Panc1 (cell line): ENCODE measurements around the gene STAT4. TPM values are rescaled to one million over a fixed set of nuclear protein-coding genes. Genes with fewer than 3 reads are reported as not detected.

Experiments used
- ATAC-seq: fragments of 200-7000 bp; cut with Tn5 transposase; 2 replicates; pipeline ENCODE4 v1.9.1; 2020; ENCODE audit warnings: mild to moderate bottlenecking, moderate library complexity
- BruUV-seq: library from RNA; stranded (reverse); fragments of 400-500 nt; replicated peaks from 2 replicates; lab custom pipeline; 2021; lab: Mats Ljungman, UMichigan
- CTCF ChIA-PET: fragments of 300-600 bp; sonication (Branson Sonifier 250); formaldehyde crosslinking; loops from one replicate; lab custom pipeline; 2022; ENCODE audit warnings: antibody characterized with exemption; lab: Charles Lee
- POLR2A ChIA-PET: fragments of 300-600 bp; sonication (Branson Sonifier 250); formaldehyde crosslinking; loops from one replicate; lab custom pipeline; 2022; ENCODE audit warnings: antibody characterized with exemption; lab: Charles Lee
- DNase-seq: peaks from one replicate; pipeline ENCODE4 v3.0.0-alpha.2; 2010; ENCODE audit warnings: low read depth, low spot score
- H3K27ac ChIP-seq: 2 replicates; pipeline ENCODE4 v1.5.1; 2011; ENCODE audit warnings: mild to moderate bottlenecking, low read length, inconsistent platforms
- H3K27me3 ChIP-seq: fragments of 200-500 bp; sonication (Bioruptor generic); 2 replicates; pipeline ENCODE4 v1.6.0; 2014; ENCODE audit warnings: low read length, inconsistent platforms; ENCODE audit not compliant: control insufficient read depth, insufficient read depth
- H3K36me3 ChIP-seq: fragments of 200-500 bp; sonication (Bioruptor generic); 2 replicates; pipeline ENCODE4 v1.5.1; 2014; ENCODE audit warnings: inconsistent platforms, mild to moderate bottlenecking, low read length, moderate library complexity; ENCODE audit not compliant: control insufficient read depth, insufficient read depth
- H3K4me1 ChIP-seq: 2 replicates; pipeline ENCODE4 v1.5.1; 2011; ENCODE audit warnings: inconsistent platforms, mild to moderate bottlenecking, low read length, moderate library complexity; ENCODE audit not compliant: control insufficient read depth, insufficient read depth
- H3K4me3 ChIP-seq, 2 experiments: 2 replicates each; pipeline ENCODE4 v1.5.1; 2011 to 2012; ENCODE audit warnings: low read depth in 2 of 2, low read length in 2 of 2, mild to moderate bottlenecking in 2 of 2, inconsistent platforms in 1 of 2, moderate library complexity in 1 of 2
- H3K9me3 ChIP-seq: fragments of 200-500 bp; sonication (Bioruptor generic); 2 replicates; pipeline ENCODE4 v1.5.1; 2014; ENCODE audit warnings: low read depth, mild to moderate bottlenecking, inconsistent platforms, low read length, moderate library complexity; ENCODE audit not compliant: control insufficient read depth, insufficient read depth
- POLR2AphosphoS5 ChIP-seq: IDR thresholded peaks from 2 replicates; pipeline ENCODE4 v1.6.1; 2012; ENCODE audit warnings: mild to moderate bottlenecking, low read depth, low read length, moderate library complexity
- SIN3A ChIP-seq: IDR thresholded peaks from 2 replicates; pipeline ENCODE4 v1.6.1; 2012; ENCODE audit warnings: low read depth, mild to moderate bottlenecking, low read length, moderate library complexity, borderline replicate concordance; ENCODE audit not compliant: insufficient read depth
- TCF7L2 ChIP-seq: IDR thresholded peaks from 2 replicates; pipeline ENCODE4 v1.6.1; 2011; ENCODE audit warnings: mild to moderate bottlenecking, low read depth, low read length, inconsistent platforms
- in situ Hi-C: cut with HindIII; loops from 2 replicates; pipeline ENCODE4 v1.10.0; 2016; ENCODE audit warnings: low sequenced_read_pairs, low pct_unique_long_range_greater_than_20kb
- intact Hi-C: fragments of 100-400 bp; cut with micrococcal nuclease; formaldehyde crosslinking; loops from one replicate; pipeline ENCODE4 v1.10.0; 2022; ENCODE audit not compliant: unreplicated experiment
- total RNA-seq: library from RNA; stranded (reverse); gene quantifications from one replicate; pipeline ENCODE4 v1.2.1, GENCODE V29; 2021; ENCODE audit not compliant: unreplicated experiment
- TF ChIP-seq, protein P1 (sequence below): fragments of 450-650 bp; IDR thresholded peaks from 2 replicates; pipeline ENCODE4 v1.5.1; 2017; ENCODE audit warnings: mild to moderate bottlenecking
- TF ChIP-seq, protein P2 (sequence below), 2 experiments: IDR thresholded peaks; 2 replicates each; pipeline ENCODE4 v1.6.1; 2011 to 2012; ENCODE audit warnings: low read depth in 2 of 2, control low read depth in 1 of 2, low read length in 1 of 2, mild to moderate bottlenecking in 1 of 2, moderate library complexity in 1 of 2; ENCODE audit not compliant: insufficient read depth in 1 of 2

Gene STAT4
- total RNA-seq, 1 experiment from 2014 or later, result 0.05 TPM

DNA sequence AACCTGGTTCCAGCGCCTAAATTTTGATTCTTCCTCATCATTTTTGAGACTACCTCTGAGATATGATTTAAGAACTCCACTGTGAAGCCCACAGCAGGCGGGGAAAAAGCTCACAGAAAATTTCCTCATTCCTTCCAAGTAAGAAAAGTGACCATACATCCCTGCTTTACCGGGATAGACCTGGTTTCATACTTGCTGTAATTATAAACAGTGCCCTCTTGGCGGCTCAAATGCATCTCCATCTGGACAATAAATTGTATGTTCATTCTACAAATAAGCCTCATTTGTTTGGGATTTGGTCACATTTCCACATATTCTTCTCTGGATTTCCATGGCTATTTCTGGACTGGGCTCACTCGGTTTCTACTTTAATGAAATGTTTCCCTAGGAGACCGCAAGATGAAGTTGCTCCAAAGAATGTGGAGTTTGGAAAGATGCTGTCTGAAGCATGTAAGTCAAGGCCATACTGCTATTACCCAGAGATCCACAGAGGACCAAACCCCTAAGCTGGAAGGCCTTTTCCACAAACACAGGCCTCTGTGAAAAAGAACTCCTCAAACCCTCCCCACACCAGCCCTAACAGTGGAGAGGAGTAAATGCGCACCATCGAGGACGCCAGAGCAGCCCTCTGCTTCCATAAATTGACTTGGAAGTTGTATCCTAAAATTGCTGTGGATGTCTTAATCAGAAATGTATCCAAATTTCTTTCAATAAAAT is 150.7 kb downstream of the STAT4 start:
- POLR2A ChIA-PET, result interaction anchor here (0.7 kb wide), 1 partner anchor 150 kb away, joined by 3 read pairs; no protein-coding TSS in a partner anchor
- ATAC-seq, result no peak
- Histone ChIP-seq H3K4me1 (no peaks in the 10 kb centered on the region), H3K9me3 (no peaks in the 10 kb centered on the region), H3K4me3 (no peak overlapping the region), H3K27ac (no peak overlapping the region), H3K36me3 (peaks cover 47% of the 10 kb centered on the region), H3K27me3 (no peaks in the 10 kb centered on the region)
- intact Hi-C loops (no loop called here), in situ Hi-C loops (no loop called here)
- DNase-seq, result no peak
- BruUV-seq, result no TSS peak
- CTCF ChIA-PET, result no interaction called here
- no peak for TF ChIP-seq TCF7L2
- TF ChIP-seq, protein P1, sequence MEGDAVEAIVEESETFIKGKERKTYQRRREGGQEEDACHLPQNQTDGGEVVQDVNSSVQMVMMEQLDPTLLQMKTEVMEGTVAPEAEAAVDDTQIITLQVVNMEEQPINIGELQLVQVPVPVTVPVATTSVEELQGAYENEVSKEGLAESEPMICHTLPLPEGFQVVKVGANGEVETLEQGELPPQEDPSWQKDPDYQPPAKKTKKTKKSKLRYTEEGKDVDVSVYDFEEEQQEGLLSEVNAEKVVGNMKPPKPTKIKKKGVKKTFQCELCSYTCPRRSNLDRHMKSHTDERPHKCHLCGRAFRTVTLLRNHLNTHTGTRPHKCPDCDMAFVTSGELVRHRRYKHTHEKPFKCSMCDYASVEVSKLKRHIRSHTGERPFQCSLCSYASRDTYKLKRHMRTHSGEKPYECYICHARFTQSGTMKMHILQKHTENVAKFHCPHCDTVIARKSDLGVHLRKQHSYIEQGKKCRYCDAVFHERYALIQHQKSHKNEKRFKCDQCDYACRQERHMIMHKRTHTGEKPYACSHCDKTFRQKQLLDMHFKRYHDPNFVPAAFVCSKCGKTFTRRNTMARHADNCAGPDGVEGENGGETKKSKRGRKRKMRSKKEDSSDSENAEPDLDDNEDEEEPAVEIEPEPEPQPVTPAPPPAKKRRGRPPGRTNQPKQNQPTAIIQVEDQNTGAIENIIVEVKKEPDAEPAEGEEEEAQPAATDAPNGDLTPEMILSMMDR, result 0 out of 2 replicates have a peak, but pooled peaks have one; percentile 7
- TF ChIP-seq, protein P2, sequence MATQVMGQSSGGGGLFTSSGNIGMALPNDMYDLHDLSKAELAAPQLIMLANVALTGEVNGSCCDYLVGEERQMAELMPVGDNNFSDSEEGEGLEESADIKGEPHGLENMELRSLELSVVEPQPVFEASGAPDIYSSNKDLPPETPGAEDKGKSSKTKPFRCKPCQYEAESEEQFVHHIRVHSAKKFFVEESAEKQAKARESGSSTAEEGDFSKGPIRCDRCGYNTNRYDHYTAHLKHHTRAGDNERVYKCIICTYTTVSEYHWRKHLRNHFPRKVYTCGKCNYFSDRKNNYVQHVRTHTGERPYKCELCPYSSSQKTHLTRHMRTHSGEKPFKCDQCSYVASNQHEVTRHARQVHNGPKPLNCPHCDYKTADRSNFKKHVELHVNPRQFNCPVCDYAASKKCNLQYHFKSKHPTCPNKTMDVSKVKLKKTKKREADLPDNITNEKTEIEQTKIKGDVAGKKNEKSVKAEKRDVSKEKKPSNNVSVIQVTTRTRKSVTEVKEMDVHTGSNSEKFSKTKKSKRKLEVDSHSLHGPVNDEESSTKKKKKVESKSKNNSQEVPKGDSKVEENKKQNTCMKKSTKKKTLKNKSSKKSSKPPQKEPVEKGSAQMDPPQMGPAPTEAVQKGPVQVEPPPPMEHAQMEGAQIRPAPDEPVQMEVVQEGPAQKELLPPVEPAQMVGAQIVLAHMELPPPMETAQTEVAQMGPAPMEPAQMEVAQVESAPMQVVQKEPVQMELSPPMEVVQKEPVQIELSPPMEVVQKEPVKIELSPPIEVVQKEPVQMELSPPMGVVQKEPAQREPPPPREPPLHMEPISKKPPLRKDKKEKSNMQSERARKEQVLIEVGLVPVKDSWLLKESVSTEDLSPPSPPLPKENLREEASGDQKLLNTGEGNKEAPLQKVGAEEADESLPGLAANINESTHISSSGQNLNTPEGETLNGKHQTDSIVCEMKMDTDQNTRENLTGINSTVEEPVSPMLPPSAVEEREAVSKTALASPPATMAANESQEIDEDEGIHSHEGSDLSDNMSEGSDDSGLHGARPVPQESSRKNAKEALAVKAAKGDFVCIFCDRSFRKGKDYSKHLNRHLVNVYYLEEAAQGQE (IDR thresholded peaks at IDR 0.05; ENCODE audit: insufficient read depth in 1 of 2, low read depth in 2 of 2, low read length in 1 of 2), result no peak
- no peak for TF ChIP-seq POLR2AphosphoS5
- TF ChIP-seq SIN3A, result no peak

DNA sequence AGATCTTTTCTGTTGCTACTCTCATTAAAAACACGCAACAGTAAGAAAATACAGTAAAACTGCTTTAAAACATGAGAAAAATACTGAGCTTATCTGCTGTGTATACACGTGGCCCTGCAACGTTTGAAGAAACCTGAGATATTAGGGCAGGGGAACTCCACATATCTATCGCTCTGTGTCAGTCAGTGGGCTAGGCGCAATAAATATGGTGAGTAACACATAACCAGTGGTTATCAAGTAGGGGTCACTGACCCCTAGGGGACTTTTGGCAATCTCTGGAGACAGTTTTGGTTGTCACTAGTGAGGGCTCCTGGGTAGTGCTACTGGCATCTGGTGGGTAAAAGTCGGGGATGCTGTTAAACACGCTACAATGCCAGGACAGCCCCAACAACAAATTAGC is 151.7 kb downstream of the STAT4 start:
- Histone ChIP-seq H3K36me3 (peaks cover 43% of the 10 kb centered on the region), H3K4me3 (no peak overlapping the region), H3K27ac (no peak overlapping the region), H3K4me1 (no peaks in the 10 kb centered on the region), H3K27me3 (no peaks in the 10 kb centered on the region), H3K9me3 (no peaks in the 10 kb centered on the region)
- DNase-seq (no peak), ATAC-seq (no peak)
- ChIA-PET POLR2A (no interaction called here), CTCF (no interaction called here)
- in situ Hi-C loops (no loop called here), intact Hi-C loops (no loop called here)
- TF ChIP-seq, protein P2 (IDR thresholded peaks at IDR 0.05; ENCODE audit: insufficient read depth in 1 of 2, low read depth in 2 of 2, low read length in 1 of 2), result no peak
- TF ChIP-seq TCF7L2, result no peak
- TF ChIP-seq SIN3A, result no peak
- no peak for TF ChIP-seq POLR2AphosphoS5
- TF ChIP-seq, protein P1, result no peak
- BruUV-seq, result no TSS peak
